Duodenal mucosa (tissue), 2 donors: ENCODE measurements around the gene SS18.

ENCODE experiments used
- H3K27ac ChIP-seq: one replicate; pipeline ENCODE4 v1.7.0; 2013; ENCODE audit warnings: low read depth, low read length
- H3K27me3 ChIP-seq, 2 donors: one replicate each; pipeline ENCODE4 v1.7.0; 2013; ENCODE audit warnings: low read length in 2 of 2, control low read depth in 1 of 2; ENCODE audit not compliant: insufficient read depth in 2 of 2, control insufficient read depth in 1 of 2
- H3K36me3 ChIP-seq, 2 donors: one replicate each; pipeline ENCODE4 v1.7.0; 2013; ENCODE audit warnings: low read length in 2 of 2, control low read depth in 1 of 2; ENCODE audit not compliant: insufficient read depth in 2 of 2, control insufficient read depth in 1 of 2
- H3K4me1 ChIP-seq, 2 donors: one replicate each; pipeline ENCODE4 v1.7.0; 2013; ENCODE audit warnings: low read length in 2 of 2, control low read depth in 1 of 2; ENCODE audit not compliant: insufficient read depth in 2 of 2, control insufficient read depth in 1 of 2
- H3K4me3 ChIP-seq, 2 donors: one replicate each; pipeline ENCODE4 v1.7.0; 2013; ENCODE audit warnings: low read length in 2 of 2, low read depth in 1 of 2
- H3K9ac ChIP-seq, 2 donors: one replicate each; pipeline ENCODE4 v1.7.0; 2013; ENCODE audit warnings: low read length in 2 of 2, low read depth in 1 of 2
- H3K9me3 ChIP-seq, 2 donors: one replicate each; pipeline ENCODE4 v1.7.0; 2013; ENCODE audit warnings: low read length in 2 of 2, control low read depth in 1 of 2; ENCODE audit not compliant: control insufficient read depth in 1 of 2

Gene SS18

DNA sequence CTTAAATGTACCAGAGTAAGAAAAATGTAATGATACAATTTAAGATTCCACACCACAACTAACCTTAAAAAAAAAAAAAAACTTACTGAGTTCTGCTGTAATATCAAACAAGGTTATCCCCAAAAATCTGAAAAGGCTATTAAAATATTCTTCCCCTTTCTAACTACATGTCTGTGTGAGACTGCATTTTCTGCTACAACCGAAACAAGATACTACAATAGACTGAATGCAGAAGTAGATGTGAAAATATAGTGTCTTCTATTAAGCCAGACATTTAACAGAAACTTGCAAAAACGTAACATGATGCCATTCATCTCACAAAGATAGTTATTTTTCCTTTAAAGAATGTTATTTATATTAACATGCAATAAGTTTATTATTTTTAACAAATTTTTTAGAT, 16.2 kb downstream of the SS18 start:
- Histone ChIP-seq H3K27me3 (no peaks in the 10 kb centered on the region), H3K9me3 (no peaks in the 10 kb centered on the region), H3K27ac (no peak overlapping the region), H3K4me3 (no peak overlapping the region), H3K9ac (no peak overlapping the region), H3K4me1 (no peaks in the 10 kb centered on the region), H3K36me3 (peaks cover 8 to 25% of the 10 kb centered on the region in 2 donors)

DNA sequence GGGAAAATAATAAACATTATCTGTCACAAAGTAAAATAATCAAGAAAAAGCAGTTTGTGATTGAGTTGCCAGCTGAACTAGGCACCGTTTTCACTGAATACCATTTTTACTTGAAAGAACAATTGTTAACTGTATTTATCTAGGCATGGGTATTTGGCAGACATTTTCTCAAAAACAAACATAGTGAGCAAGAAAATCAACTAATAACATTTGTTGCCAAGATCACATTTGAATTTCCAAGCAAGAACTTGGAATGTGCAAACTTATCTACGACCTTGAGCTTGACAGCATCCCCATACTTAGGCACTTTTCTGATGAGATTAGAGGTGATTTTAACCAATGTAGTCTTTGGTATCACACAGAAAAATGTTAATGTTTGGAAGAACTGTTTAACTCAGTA, 16.7 kb downstream of the SS18 start:
- Histone ChIP-seq H3K4me1 (no peaks in the 10 kb centered on the region), H3K9ac (no peak overlapping the region), H3K9me3 (no peaks in the 10 kb centered on the region), H3K4me3 (no peak overlapping the region), H3K36me3 (peaks cover 4 to 23% of the 10 kb centered on the region in 2 donors), H3K27ac (no peak overlapping the region), H3K27me3 (no peaks in the 10 kb centered on the region)

- no peak overlapping the region for H3K27ac ChIP-seq
- no peak overlapping the region for H3K9ac ChIP-seq
- H3K4me3 ChIP-seq = no peak overlapping the region
- H3K27me3 ChIP-seq = no peaks in the 10 kb centered on the region
- H3K4me1 ChIP-seq = no peaks in the 10 kb centered on the region
- H3K36me3 ChIP-seq = peaks cover 14 to 37% of the 10 kb centered on the region in 2 donors
- no peaks in the 10 kb centered on the region for H3K9me3 ChIP-seq
These were observed 18.7 kb downstream of the SS18 start for GRCh38 chr18:26071725-26072124.

DNA sequence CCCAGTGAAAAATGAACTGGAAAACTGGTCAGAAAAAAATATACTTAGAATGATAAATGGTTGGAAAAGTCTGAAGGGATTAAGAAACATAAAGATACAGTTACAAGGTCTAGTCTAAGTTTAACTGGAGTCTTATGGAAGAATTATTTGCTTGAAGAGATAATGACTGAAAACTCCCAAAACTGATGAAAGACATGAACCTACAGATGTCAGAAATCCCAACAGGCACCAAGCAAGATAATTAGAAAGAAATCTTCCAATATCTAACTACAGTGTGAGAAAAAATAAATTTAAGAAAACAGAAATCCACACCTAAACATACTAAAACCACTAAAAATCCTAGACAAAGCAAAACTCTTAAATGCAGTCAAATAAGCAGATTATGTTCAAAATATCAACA, 19.4 kb downstream of the SS18 start:
- peaks cover 21 to 44% of the 10 kb centered on the region in 2 donors for H3K36me3 ChIP-seq
- H3K9ac ChIP-seq = no peak overlapping the region
- no peak overlapping the region for H3K4me3 ChIP-seq
- H3K9me3 ChIP-seq = no peaks in the 10 kb centered on the region
- H3K27me3 ChIP-seq = no peaks in the 10 kb centered on the region
- no peaks in the 10 kb centered on the region for H3K4me1 ChIP-seq
- H3K27ac ChIP-seq = no peak overlapping the region

- Histone ChIP-seq H3K27me3 (no peaks in the 10 kb centered on the region), H3K9me3 (no peaks in the 10 kb centered on the region), H3K36me3 (peaks cover 20 to 24% of the 10 kb centered on the region in 2 donors), H3K27ac (no peak overlapping the region), H3K4me3 (no peak overlapping the region), H3K4me1 (no peaks in the 10 kb centered on the region), H3K9ac (no peak overlapping the region)
These were observed 31.1 kb downstream of the SS18 start for GRCh38 chr18:26059357-26059756.

DNA sequence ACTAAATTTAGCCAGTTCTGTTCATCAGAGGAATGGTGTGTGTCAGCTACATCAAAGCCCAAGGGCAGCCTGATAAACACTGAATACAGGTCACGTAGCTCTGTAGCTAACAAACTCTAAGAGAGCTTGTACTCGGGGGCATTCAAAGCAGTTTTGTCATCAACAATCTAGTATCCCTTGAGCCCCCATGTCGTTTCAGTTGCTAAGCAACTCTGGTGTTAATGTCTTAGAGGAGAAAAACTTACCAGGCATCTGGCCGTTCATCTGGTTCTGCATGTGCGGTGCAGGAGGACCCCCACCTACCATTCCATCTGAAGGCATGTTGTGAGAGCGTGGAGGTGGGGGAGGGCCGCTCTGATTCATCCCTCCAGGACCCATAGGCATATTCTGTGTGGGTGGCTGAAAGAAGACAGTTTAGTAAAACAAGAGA, 33.1 kb downstream of the SS18 start:
- Histone ChIP-seq H3K4me3 (no peak overlapping the region), H3K4me1 (no peaks in the 10 kb centered on the region), H3K27ac (no peak overlapping the region), H3K9ac (no peak overlapping the region), H3K9me3 (no peaks in the 10 kb centered on the region), H3K27me3 (no peaks in the 10 kb centered on the region), H3K36me3 (peaks cover 23 to 31% of the 10 kb centered on the region in 2 donors)

- Histone ChIP-seq H3K9me3 (no peaks in the 10 kb centered on the region), H3K4me3 (no peak overlapping the region), H3K9ac (no peak overlapping the region), H3K27me3 (no peaks in the 10 kb centered on the region), H3K36me3 (peaks cover 23 to 27% of the 10 kb centered on the region in 2 donors), H3K27ac (no peak overlapping the region), H3K4me1 (no peaks in the 10 kb centered on the region)
These were observed 34.1 kb downstream of the SS18 start for GRCh38 chr18:26056291-26056690.

- H3K36me3 ChIP-seq = peaks cover 17 to 31% of the 10 kb centered on the region in 2 donors
- H3K27me3 ChIP-seq = no peaks in the 10 kb centered on the region
- no peaks in the 10 kb centered on the region for H3K9me3 ChIP-seq
- no peak overlapping the region for H3K4me3 ChIP-seq
- H3K9ac ChIP-seq = no peak overlapping the region
- no peaks in the 10 kb centered on the region for H3K4me1 ChIP-seq
- no peak overlapping the region for H3K27ac ChIP-seq
These were observed 37.9 kb downstream of the SS18 start for GRCh38 chr18:26052505-26052904.

DNA sequence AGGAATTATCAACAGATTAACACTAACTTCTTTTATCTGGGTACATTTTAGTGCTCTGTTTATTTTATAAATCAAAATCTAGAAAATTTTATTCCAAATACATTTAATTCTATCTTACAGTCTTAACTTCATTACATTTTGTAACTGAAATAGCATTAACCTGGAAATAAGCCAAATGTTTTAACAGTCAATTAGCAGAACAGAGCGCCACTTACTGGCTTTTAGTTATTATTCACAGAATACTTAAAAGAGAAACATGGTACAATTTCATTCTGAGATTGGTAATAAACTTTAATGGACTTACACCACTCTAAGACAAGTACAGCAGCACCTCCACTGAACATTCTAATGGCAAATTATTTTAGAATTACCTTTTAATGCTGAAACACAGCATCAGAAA, 38.6 kb downstream of the SS18 start:
- Histone ChIP-seq H3K9ac (no peak overlapping the region), H3K27ac (no peak overlapping the region), H3K36me3 (peaks cover 12 to 25% of the 10 kb centered on the region in 2 donors), H3K9me3 (no peaks in the 10 kb centered on the region), H3K27me3 (no peaks in the 10 kb centered on the region), H3K4me1 (no peaks in the 10 kb centered on the region), H3K4me3 (no peak overlapping the region)

DNA sequence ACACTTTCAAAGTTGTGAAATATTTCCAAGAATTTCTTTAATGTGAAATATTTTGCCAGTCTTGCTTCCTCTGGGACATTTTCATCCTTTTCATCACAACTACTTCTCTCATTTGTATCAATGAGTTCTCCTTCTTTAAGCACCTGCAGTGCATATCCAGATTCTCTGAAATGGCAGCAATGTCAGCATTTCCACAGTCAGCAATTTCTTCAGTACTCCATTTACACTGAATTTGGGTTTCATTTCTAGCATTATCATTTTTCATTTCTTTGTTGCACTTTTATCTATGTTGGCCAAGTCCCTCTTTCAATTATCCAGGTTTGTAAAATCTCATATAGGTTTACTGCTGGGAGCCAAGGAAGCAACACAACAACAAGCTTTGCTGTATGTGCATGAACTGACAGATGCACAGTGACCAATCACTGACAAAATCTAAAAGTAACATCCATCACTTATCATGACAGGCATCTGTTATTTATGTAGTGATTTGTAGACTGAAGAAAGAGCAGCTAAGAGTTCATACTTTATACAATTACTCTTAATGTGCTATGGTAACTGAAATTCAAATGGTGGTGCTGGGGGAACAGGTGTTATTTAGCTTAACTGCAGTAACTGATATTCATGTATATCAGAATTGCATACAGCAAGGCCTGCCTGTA, 43.9 kb downstream of the SS18 start:
- Histone ChIP-seq H3K27ac (no peak overlapping the region), H3K4me3 (no peak overlapping the region)

More for the DNA sequence above, 43.9 kb downstream of the SS18 start:
- H3K9me3 ChIP-seq = no peaks in the 10 kb centered on the region
- H3K27me3 ChIP-seq = no peaks in the 10 kb centered on the region
- H3K9ac ChIP-seq = no peak overlapping the region
- peaks cover 10 to 14% of the 10 kb centered on the region in 2 donors for H3K36me3 ChIP-seq
- H3K4me1 ChIP-seq = no peaks in the 10 kb centered on the region
